ENCODE measurements around the gene CEBPE. TPM values are rescaled to one million over a fixed set of nuclear protein-coding genes. Genes with fewer than 3 reads are reported as not detected.

The CEBPE gene
- total RNA-seq, 2 experiments from 2014 or later: 1.1 to 2.3 TPM

DNA sequence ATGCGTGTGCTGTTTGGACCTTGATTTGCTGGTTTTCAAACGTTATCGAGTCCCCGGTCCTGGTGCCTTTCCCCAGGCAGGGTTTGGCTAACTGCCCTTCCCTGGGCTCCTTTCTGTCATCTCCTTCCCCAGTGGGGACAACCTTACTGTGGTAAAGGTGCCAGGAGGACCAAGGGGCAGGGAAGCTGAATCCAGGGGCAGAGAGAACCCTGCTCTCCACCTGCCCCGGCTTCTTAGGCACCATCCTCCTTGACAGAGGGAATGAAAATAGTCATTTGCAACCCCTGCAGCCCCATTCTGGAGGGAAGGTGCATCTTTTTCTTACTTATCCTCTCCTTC is 5.0 kb downstream of the CEBPE start:
- H3K4me2 ChIP-seq (ENCODE audit: low read length): no peak overlapping the region
- BruUV-seq (replicated peaks): no TSS peak
- no peaks in the 10 kb centered on the region for H3K79me2 ChIP-seq (ENCODE audit: insufficient read depth, low read depth, low read length)
- no peaks in the 10 kb centered on the region for H3K36me3 ChIP-seq (ENCODE audit: insufficient read depth, low read length)
- DNase-seq (ENCODE audit: low spot score): no peak
- no peaks in the 10 kb centered on the region for H3K9me3 ChIP-seq (ENCODE audit: low read length)
- TF ChIP-seq EZH2phosphoT487 (IDR thresholded peaks at IDR 0.05; ENCODE audit: borderline replicate concordance, low read depth, low read length): no peak
- TF ChIP-seq, protein P1, sequence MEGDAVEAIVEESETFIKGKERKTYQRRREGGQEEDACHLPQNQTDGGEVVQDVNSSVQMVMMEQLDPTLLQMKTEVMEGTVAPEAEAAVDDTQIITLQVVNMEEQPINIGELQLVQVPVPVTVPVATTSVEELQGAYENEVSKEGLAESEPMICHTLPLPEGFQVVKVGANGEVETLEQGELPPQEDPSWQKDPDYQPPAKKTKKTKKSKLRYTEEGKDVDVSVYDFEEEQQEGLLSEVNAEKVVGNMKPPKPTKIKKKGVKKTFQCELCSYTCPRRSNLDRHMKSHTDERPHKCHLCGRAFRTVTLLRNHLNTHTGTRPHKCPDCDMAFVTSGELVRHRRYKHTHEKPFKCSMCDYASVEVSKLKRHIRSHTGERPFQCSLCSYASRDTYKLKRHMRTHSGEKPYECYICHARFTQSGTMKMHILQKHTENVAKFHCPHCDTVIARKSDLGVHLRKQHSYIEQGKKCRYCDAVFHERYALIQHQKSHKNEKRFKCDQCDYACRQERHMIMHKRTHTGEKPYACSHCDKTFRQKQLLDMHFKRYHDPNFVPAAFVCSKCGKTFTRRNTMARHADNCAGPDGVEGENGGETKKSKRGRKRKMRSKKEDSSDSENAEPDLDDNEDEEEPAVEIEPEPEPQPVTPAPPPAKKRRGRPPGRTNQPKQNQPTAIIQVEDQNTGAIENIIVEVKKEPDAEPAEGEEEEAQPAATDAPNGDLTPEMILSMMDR (conservative IDR thresholded peaks at IDR 0.05; ENCODE audit: low read length): no peak
- CTCF ChIA-PET (ENCODE audit: unreplicated experiment): no interaction called here
- H4K20me1 ChIP-seq (ENCODE audit: insufficient read depth, low read length): no peaks in the 10 kb centered on the region
- no peak overlapping the region for H3K4me3 ChIP-seq (ENCODE audit: low read depth, low read length, poor library complexity, severe bottlenecking)
- POLR2A ChIA-PET: no interaction called here
- H3K4me1 ChIP-seq (ENCODE audit: insufficient read depth, low read length, poor library complexity, severe bottlenecking): peaks cover 7% of the 10 kb centered on the region
- intact Hi-C loops (cut with micrococcal nuclease; ENCODE audit: unreplicated experiment): no loop called here
- no peak overlapping the region for H3K27ac ChIP-seq (ENCODE audit: low read depth, low read length, poor library complexity, severe bottlenecking)
- no peak overlapping the region for H2AFZ ChIP-seq (ENCODE audit: low read length)
- no peaks in the 10 kb centered on the region for H3K9me2 ChIP-seq (ENCODE audit: insufficient read depth, low read length)

DNA sequence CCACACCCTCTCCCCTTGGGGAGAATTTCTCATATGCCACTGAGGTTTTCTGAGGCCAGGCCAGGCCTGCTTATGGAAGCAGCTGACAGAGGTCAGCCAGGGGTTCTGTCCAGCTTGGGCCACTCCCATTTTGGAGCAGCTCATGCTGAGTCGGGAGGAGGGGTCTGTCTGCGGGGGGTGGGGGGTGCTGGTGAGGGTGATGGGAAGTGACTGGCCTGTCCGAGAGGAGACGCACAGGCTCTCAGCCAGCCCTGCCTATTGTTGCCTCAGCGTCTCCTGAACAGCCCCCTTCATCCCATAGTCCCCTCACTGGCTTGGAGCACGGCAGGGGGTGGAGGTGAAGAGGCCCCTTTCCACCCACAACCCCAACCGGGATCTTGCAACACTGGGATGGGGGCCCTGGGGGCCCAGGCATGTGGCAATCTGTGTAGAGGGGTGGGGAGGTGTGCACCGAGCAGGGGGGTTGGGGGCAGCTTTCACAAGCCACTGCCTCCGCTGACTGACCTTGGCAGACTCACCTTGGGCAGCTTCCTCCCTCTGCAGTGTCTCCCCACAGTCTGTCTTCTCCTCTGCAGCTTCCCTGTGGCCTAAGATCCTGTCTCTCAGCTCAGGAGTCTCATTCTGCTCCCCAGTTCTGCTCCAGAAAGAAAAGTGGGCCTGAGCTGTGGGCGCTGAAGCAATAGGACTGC is 5.5 kb downstream of the CEBPE start:
- H3K79me2 ChIP-seq (ENCODE audit: insufficient read depth, low read depth, low read length): no peaks in the 10 kb centered on the region
- no peaks in the 10 kb centered on the region for H3K36me3 ChIP-seq (ENCODE audit: insufficient read depth, low read length)
- H3K9me2 ChIP-seq (ENCODE audit: insufficient read depth, low read length): no peaks in the 10 kb centered on the region
- no peak for DNase-seq (ENCODE audit: low spot score)
- no peak overlapping the region for H3K4me2 ChIP-seq (ENCODE audit: low read length)
- intact Hi-C loops (cut with micrococcal nuclease; ENCODE audit: unreplicated experiment): no loop called here
- CTCF ChIA-PET (ENCODE audit: unreplicated experiment): interaction anchor here (0.6 to 0.7 kb wide), 2 partner anchors 8 to 387 kb away, joined by 3 to 4 read pairs; no protein-coding TSS in a partner anchor
- POLR2A ChIA-PET: no interaction called here
- no peaks in the 10 kb centered on the region for H4K20me1 ChIP-seq (ENCODE audit: insufficient read depth, low read length)
- peaks cover 2% of the 10 kb centered on the region for H3K4me1 ChIP-seq (ENCODE audit: insufficient read depth, low read length, poor library complexity, severe bottlenecking)
- TF ChIP-seq, protein P1 (conservative IDR thresholded peaks at IDR 0.05; ENCODE audit: low read length): no peak
- no peak for TF ChIP-seq EZH2phosphoT487 (IDR thresholded peaks at IDR 0.05; ENCODE audit: borderline replicate concordance, low read depth, low read length)
- H3K9me3 ChIP-seq (ENCODE audit: low read length): no peaks in the 10 kb centered on the region
- H3K4me3 ChIP-seq (ENCODE audit: low read depth, low read length, poor library complexity, severe bottlenecking): no peak overlapping the region
- no TSS peak for BruUV-seq (replicated peaks)
- H3K27ac ChIP-seq (ENCODE audit: low read depth, low read length, poor library complexity, severe bottlenecking): no peak overlapping the region
- no peak overlapping the region for H2AFZ ChIP-seq (ENCODE audit: low read length)
